LoVo (cell line): ENCODE measurements around the gene UXT.
"Not testable (repeated sequence)": the region's sequence is repeated elsewhere in the genome, so short reads cannot be mapped to it uniquely, and the experiment has no call there.

Experiments
- DNase-seq: peaks from one replicate; pipeline ENCODE4 v3.0.0-alpha.2; 2016; ENCODE audit warnings: low spot score

Gene UXT

GRCh38 chrX:47614618-47615017, 44.4 kb downstream of the UXT start:
- DNase-seq: no peak

GRCh38 chrX:47613082-47613481, 45.9 kb downstream of the UXT start:
- DNase-seq: no peak

DNA sequence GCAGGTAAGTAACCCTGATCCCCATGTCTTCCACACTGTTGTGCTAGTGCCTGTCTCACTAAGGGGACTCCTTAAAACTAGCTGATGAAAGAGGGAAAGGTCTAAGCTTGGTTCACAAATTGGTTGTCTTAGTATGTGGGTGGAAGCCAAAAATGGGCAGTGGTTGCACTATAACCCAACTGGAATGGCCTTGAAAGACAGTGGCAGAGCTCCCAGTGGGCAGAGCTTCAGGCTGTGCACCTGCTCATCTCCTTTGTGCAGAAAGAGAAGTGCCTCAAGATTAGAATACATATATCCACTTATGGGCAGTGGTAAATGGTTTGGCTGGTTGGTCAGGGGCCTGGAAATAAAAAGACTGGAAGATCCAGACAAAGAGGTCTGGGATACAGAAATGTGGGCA, 46.6 kb downstream of the UXT start:
- DNase-seq: no peak

DNA sequence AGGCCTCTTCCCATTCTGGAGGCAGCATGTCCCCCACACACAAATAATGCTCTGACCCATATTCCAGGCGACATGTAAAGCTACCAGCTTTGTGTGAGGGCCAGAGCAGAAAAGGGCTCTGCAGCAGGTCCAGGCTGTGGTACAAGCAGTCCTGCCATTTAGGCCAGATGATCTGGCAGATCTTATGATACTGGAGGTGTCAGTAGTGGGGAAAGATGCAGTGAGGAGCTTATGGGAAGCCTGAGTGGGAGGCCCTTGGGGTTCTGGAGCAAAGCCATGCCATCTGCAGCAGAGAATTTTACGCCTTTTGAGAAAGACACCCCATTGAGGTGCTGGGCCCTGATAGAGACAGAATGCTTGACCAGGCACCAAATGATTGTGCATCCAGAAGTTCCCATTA, 47.1 kb downstream of the UXT start:
- no peak for DNase-seq

DNA sequence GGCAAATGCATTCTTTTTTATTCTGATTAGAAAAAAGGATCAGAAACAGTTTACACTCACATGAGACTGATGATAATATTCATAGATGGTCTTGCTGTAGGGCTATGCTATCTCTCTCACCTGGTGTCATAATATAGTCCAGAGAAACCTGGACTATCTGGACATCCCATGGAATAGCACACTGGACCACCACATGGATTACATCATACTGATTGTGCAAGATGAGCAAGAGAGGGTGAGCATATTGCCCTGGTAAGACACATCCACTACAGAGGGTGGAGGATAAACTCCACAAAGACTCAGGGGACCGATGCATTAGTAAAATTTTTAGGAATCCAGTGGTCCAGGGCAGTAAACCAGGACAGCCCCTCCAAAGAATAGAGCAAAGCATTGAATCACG, 47.5 kb downstream of the UXT start:
- no peak for DNase-seq

DNA sequence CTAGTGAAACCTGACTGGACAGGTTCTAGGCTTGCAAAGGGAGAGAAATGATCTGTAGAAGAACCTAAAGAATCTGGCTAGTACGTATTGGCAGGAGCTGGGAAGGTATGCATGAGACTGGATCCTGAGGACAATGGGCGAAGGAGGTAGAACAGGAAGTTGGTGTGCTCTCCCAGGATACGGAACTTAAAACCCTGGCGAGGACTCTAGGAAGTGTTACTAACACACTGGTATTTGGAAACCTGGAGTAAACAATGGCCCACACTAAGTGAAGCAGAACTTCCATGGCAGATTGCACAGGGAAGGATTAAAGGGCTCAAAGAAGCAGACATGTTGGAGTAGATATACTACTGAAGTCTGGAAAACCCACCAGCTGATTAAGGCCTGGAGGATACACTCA, 48.5 kb downstream of the UXT start:
- DNase-seq: no peak

- DNase-seq: no peak
Measured at GRCh38 chrX:47608130-47608810, 50.7 kb downstream of the UXT start.

DNA sequence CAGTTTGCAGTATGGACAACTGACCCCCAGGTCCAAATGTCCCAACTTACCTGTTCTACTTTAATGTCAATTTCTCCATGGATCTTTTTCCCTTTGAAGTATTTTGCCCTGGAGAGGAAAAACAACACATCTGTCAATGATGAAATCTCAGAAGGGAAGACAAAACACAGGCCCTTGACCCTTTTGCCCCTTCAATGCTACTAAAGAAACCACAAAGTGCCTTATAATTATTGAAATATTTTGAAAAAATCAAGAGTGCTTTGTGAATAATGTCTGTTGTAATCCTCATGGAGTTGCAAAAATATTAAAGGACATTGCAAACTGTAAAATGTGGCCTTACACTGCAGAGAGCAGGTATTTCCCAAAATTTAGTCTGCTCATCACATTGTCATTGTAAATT, 51.9 kb downstream of the UXT start:
- DNase-seq: no peak

GRCh38 chrX:47605024-47605423, 54.0 kb downstream of the UXT start:
- DNase-seq: no peak

- not testable (repeated sequence) for DNase-seq
Measured at GRCh38 chrX:47603125-47603524, 55.9 kb downstream of the UXT start.
